Stimulated activated CD4-positive, alpha-beta T cell treated with anti-CD3 and anti-CD28 coated beads, Interleukin-12 subunit alpha, Interleukin-12 subunit beta, amount 100 ng/mL, for 4 hours (primary cell): Measurements from ENCODE around the gene ANKRD11.
"Not testable (repeated sequence)": the region's sequence is repeated elsewhere in the genome, so short reads cannot be mapped to it uniquely, and the experiment has no call there.

Experiments
- DNase-seq: peaks from one replicate; pipeline ENCODE4 v3.0.0-alpha.2; 2020

ANKRD11 gene

DNA sequence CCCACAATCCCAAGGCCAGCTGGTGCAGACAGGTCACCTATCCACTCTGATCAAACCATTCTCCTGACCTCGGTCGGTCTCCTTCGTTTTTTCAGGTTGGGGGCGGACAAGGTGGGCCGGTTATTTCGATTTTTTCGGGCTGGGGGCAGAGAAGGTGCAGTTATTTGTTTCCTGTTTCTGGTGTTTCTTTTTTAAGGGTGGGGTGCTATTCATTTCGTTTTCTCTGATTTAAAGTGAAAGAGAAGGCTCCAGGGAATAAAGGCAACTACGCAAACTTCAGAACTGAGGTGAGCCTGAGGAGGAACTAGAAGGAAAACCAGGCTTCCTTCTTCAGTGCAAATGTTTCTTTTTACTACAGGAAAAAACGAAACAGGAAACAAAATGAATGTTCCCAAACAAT, 64.8 kb downstream of the ANKRD11 start:
- DNase-seq: no peak

DNA sequence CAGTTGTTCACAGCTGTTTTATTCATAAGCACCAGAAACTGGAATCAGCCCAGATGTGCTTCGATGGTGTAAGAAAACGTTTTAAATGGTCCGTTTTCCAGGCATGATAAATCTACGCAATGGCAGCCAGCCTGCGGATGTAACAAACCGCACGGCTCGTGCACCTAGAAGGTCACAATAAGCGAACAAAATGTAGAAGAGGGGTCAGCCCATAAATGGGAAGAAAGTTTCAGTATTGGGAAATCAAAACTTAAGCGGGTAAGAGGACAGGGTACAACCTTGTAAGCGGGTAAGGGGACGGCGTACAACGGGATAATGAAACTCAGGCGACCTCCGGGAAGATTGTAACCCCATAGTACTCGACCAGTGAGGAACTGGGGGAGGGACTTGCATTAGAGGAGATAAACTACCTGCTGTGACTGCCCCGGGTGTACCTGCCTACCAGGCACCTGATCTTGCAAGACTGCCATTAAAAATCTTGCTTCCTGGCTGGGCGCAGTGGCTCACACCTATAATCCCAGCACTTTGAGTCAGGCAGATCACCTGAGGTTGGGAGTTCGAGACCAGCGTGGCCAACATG, 66.6 kb downstream of the ANKRD11 start:
- DNase-seq: no peak

DNA sequence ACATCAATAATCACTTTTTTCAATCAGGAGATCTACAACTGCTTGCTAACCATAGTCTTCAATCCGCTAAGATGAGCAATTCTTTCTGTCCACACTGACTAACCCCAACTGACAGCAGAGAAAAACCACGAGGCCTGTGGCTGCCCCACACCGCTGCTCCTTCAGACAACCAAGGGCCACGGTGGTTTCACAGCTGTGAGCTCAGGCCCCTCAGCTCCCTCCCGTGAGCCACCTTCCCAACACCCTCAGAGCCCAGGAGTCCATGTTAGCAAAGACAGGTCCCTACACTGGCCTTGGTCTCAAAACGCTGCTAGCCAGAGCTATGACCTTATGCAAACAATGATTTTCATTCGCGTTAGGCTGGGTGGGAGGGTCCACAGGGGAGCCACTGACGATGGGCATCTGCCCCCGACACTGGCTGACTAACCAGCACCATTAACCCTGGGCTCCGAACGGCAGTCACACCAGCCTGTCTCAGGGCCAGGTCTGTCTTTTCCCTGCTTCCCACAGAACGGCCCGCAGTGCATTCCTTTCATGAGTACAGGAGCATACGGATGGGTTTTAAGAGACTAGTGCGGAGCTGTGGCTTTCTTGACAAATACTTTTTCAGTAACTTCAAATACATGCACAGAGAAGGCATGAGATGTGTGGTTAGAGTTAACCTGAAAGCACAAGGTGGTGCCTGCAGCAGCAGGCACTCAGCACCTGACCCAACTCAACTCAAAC, 67.3 kb downstream of the ANKRD11 start:
- peak; percentile 33 for DNase-seq

DNA sequence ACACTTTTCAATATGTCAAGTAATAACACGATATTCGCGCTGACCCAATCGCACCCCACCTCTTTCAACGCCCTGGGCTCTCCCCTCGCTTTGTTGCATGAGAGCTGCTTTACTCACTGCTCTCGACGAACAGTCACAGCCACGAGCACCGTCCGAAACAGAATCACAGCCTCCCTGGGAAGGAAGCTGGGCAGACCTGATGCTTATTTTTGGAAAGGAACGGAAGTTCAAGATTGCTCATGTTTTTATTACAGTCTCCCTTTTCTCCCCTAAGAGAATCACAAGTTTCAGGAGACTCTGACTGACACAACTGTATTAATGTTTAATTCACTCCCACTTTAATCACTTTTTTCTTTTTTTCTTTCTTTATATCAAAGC, 67.8 kb downstream of the ANKRD11 start:
- peak; percentile 32 for DNase-seq

DNA sequence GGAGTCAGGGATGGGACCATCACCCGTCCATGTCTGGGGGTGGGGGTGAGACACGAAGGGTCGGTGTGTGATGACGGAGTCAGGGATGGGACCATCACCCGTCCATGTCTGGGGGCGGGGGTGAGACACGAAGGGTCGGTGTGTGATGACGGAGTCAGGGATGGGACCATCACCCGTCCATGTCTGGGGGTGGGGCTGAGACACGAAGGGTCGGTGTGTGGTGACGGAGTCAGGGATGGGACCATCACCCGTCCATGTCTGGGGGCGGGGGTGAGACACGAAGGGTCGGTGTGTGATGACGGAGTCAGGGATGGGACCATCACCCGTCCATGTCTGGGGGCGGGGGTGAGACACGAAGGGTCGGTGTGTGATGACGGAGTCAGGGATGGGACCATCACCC, 69.1 kb downstream of the ANKRD11 start:
- DNase-seq: not testable (repeated sequence)

DNA sequence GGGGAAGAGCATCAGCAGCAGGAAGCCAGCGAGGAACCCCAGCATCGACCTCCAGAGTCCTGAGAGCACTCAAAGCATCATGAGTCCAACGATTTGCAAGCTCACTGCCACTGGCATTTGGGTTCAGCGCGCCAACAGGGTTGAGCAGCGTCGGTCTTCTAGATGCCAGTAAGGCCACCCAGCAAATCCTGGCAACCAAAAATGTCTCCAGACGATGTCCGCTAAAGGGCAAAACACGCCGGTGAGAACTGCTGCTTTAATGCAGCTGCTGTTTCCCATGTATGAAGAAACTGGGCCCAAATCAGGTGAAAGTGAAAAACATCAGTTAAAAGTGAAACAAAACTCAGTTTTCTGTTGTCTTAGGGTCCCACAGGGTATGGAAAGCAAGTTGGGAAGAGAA, 70.2 kb downstream of the ANKRD11 start:
- DNase-seq: no peak

DNA sequence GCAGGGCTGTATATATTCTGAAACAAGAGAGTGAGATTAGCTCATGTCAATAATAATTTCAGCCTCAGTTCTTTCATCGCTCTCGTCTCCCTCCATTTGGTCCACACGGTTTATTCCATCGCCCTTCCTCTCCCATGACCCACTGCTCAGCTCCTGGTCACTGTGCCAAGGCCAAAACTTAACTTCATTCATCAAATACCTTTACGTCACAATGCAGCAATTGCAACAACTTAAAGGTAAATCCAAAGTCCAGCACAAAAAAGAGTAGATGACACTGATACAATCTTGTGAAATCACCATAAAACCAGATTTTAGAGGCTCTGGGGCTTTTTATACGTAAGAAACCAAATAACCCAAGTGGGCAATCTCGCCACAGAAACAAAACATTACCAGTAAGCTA, 72.0 kb downstream of the ANKRD11 start:
- no peak for DNase-seq

DNA sequence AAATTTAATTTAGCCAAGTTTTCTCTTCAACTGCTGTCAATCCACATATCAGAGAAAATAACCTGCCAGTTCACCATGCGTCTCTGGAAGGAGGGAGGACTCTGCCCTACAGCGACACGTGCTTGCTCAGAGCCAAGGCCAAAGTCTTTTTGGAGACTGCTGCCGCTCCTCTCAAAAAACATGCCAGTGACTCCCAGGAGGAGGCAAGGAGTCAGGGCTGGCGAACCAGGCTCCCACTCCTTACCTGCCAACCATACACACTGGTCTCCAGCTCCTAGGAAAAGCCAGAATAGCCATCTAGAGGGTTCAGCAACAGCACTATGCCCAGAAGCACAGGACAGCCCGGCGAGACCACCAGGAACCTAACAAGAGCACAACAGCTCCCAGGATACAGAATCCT, 73.0 kb downstream of the ANKRD11 start:
- DNase-seq: no peak

DNA sequence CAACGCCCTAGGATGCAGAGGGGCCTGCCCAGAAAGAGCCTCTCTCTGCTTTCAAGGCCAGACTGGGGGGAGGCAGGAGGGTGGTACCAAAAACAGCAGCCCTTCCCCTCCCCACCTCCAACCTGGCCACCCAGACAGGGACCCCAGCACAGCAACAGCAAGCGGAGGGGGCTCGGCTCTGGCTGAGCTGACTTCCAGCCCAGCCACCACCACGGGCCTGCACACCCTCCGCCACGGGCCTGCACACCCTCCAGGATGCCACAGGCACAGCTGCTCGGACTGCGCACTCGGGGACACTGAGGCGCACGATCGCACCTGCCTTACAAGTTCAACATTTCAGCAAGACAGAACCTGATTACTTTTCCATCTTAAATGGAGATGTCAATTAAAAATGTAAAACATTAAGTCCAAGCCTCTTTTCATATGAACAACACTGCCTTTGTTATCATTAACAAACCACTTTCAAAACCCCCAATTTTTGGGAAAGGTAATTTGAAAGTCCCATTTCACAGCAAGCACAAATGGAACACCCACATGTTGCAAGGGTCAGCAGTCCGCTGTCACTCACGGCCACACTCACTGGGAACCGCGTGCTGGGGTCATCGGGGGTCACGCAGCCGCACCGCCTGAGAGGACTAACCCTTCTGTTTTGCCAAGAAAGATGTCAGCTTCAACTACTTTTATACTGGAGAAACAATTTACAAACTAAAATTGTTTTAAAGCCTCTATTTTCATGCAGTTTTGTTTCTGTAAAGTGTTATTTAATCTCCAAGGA, 76.4 kb downstream of the ANKRD11 start:
- no peak for DNase-seq

DNA sequence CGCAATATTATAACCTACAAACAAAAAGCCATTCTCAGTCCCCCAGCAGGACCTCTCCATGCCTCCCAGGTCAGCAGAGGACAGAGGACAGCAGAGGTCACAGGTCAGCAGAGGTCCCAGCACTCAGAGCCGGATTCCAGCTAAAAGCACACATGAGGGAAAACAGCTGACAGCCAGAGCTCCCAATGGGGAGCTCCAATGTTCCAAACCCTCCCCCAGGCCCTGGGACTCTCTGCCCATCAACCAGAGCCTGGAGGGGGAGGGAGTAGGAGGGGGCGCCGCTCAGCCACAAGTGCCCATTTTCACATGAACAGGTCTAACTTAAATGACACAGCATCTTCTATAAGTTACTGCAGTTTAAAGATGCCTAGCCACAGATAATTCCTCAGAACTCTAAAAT, 77.5 kb downstream of the ANKRD11 start:
- DNase-seq: no peak

DNA sequence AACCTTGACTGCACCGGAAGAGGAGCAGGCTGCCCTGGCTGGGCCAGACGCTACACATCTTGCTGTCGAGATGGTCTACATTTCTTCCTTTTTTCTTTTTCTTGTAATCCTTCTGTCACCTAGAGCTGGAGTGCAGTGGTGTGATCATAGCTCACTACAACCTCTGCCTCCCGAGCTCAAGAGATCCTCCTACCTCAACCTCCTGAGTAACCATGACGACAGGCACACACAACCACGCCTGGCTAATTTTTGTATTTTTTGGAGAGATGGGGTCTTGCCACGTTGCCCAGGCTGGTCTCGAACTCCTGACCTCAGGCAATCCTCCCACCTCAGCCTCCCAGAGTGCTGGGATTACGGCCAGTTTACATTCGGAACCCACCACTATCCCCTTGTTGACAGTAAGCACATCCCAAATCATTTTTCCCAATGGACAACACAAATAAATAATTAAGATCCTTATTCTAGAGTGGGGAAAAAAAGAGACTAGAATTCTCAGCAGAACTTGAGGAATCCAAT, 79.0 kb downstream of the ANKRD11 start:
- DNase-seq: no peak

DNA sequence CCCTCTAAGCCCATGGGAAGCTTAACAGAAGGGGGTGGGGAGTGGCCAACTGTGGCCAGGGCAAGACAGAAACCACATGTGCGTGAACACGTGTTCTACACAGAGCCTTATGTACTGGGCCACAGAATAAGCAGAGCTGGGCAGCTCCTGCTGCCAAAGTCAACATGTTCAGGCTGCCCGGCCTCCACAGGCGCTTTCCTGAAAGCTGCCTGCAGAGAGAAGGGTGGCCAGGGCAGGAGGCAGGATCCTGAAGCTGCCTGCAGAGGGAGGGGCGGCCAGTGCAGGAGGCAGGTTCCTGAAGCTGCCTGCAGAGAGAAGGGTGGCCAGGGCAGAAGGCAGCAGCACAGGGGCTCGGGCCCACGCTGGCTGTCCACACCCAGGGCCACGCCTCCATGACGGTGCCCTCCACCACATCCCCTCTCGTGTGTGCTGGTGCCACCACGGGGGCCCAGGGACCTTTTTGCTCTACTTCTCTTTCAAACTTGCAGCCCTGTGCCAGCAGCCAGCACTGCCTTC, 79.5 kb downstream of the ANKRD11 start:
- DNase-seq: no peak

DNA sequence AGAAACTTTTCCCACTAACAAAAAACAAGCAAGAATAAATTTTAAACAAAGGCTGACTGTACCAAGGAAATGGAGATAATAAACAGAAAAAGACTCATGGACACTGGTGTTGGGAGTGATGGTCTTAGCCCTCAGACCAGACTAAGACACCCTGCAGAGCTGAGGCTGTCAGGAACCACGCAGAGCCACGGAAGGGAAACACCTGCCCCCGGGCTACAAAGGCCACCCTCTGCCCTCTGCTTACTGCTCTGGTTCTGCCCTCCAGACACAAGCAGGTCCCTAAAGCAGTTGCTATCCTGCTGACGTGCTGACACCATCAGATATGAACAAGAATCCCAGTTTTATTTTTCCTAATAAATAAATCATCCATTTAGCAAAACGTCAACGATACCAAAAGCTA, 80.0 kb downstream of the ANKRD11 start:
- no peak for DNase-seq

DNA sequence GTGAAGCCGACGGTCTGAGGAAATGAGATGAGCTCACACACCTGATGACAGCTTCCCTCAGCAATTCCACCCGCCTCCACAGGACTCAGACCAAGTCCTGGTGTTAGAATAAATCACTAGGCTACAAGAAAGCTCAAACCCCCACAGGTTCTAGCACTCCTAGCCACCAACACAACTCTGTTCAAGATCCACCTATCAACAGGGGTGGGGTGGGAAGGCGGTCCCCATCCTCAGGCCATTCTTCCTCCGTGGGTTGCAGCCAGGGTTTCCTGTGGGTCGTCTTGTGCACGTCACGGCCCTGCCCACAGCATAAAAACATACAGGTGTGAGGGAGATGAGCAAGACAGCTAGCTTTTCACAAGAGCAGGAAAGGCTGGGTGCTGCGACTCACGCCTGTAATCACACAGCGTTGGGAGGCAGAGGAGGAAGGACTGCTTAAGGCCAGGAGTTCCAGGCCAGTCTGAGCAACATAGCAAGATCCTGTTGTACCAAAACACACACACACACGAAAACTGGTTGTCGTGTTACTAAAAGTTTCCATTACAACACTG, 81.1 kb downstream of the ANKRD11 start:
- peak; percentile 23 for DNase-seq

DNA sequence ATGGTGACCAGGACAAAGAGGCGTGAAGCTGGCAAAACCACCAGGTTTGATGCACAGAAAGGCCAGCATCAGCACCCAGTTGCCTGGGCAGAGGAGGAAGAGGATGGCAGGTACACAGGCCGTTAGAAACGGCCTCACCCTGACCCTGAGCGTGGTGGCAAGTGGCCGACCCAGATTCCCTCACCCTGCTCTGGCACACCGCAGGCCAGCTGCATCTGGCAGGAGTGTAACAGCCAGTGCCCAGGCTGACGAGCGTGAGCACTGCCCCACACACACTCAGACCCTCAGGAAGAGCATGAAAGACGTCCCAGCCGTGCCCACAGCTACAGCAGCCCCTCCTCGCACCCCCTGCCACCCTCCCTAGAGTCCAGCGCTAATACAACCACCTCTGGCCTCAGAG, 82.0 kb downstream of the ANKRD11 start:
- DNase-seq: no peak

DNA sequence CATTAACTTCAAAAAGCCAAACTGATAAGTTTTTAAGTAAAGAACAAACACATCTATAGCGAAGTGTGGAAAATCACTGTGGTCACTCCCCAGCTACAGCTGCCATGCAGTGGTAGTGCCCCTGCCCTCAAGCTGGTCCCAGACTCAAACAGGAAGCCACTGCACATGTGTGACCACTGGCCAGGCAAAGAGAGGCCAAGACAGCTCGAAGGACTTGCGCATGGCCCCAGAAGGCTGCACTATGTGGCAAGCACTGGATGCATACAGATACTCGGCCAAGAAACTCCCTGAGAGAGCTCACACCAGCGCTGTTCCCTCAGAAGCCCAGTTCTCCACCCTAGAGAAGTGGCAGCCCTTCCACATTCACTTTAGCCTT, 82.4 kb downstream of the ANKRD11 start:
- no peak for DNase-seq

DNA sequence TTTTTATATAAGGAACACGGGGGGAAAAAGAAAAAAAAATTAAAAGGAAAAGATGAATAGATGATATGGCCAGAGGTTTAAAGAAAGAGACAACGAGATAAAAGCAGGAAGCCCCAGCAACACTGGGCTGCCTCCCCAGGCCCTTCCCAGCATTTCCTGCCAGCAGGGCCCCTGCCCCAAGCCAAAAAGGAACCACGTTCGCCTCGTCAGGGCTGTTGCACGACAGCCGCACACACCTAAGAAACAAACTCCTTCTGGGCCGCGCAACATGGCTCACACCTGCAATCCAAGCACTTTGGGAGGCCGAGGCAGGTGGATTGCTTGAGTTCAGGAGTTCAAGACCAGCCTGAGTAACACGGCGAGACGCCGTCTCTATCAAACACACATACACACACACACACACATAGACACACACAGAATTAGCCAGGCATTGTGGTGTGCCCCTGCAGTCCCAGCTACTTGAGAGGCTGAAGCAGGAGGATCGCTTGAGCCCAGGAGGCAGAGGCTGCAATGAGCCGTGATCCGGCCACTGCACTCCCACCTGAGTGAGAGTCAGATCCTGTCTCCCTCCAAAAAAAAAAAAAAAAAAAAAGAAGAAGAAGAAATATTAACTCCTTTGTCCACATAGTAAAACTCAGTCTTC, 83.0 kb downstream of the ANKRD11 start:
- DNase-seq: no peak

DNA sequence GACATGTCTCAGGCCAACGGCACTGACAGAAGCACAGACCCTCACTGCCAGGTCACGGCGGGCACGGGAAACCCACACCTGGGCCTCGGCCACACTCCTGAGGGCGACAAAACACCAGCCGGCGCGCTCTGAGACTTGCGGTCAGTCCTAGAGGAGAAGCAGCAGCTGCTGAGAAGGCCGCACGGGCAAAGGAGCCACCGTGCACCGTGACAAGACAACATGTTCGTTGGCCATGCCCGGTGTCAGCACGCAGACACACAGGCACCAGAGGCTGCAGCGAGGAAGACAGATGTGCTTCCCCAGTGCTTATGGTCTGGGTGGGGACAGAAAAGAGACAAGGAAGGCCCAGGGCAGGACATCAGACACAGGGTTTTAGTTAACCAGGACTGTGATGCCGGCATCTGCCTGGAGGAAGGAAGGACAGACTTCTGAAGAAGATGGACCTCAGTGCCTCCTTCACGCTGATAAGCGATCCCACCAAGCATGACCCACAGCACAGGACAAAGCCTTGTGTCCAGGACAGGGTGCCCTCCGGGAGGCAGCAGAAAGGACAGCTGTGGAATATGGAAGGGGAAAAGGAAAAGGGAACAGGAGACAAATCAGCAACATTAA, 84.0 kb downstream of the ANKRD11 start:
- DNase-seq: no peak

DNA sequence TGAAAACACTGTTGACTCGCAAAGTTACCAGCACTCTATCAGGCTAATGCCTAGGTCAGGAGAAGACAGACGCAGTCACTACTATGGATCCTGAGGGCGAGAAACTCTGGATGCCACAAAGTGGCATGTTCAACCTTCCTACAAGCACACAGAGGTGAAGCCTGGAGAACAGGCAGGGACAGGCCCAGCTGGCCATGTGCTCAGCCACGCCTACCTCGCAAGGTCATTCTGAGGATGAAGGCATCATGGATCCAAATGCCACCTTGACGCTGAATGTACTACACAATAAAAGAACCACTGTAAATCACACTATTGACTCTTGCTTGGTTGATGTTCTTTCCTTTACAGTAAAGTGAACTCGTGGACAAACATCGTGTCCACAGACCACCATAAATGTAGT, 85.8 kb downstream of the ANKRD11 start:
- no peak for DNase-seq

DNA sequence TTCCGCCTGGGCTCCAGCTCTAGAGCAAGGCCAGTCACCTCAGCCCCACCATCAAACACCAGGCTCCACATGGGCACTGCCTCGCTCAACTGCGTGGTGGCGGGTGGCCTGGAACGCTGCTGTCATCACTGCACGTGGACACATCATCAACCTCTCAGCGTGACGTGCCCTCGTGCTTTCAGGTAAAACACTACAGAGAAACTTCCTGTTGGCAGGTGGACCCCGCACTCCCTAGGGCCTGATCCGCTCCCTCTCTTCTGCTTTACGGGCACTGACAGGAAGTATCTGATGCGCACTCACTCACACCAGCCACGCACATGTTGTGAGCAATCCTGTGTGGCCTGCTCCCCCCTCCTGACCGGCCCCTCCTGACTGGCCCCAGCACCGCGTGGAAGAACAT, 87.4 kb downstream of the ANKRD11 start:
- no peak for DNase-seq

DNA sequence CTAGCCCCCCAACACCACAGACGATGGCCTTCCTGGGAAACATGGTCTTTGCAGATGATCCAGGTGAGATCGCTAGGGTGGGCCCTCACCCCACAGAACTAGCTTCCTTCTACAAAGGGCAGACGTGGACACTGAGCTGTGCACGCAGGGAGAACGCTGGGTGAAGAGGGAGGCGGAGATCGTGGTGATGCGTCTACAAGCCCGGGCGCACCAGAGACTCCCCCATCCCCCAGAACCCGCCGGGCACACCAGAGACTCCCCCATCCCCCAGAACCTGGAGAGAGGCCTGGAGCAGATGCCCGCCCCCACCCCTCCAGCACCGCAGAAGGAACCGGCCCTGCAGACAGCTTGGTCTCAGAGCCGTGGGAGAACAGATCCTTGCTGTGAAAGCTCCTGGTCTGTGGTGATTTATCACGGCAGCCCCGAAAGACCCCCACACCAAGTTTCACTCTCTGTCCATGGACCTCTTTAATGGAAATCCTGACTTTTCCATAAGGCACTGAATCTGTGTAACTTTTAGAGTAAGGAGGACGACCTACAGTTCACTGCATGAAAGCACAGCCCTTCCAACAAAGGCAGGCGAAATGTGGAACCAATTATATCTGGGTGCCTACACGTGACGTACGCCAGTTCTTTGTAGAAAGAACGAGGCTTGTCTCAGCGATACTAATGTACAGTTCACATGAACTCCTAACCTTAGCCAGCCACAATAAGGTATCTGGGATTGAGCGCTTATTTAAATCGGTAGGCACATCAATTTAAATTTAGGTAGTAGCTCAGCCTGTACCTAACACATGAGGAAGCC, 88.5 kb downstream of the ANKRD11 start:
- DNase-seq: no peak

DNA sequence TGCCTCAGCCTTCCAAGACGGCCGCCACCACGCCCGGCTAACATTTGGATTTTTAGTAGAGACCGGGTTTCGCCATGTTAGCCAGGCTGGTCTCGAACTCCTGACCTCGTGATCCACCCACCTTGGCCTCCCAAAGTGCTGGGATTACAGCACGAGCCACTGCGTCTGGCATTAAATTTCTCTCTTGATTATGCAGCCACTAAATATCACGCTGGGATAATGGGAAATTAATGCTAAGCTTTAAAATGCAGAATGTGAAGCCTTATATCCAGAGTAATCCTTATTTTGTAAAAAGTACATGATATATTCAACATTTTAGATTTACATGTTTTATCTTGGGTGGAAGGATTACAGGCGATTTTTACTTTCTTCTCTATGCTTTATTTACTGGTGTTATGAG, 89.2 kb downstream of the ANKRD11 start:
- DNase-seq: no peak
